ENCODE measurements around the gene CHRM1.

DNA sequence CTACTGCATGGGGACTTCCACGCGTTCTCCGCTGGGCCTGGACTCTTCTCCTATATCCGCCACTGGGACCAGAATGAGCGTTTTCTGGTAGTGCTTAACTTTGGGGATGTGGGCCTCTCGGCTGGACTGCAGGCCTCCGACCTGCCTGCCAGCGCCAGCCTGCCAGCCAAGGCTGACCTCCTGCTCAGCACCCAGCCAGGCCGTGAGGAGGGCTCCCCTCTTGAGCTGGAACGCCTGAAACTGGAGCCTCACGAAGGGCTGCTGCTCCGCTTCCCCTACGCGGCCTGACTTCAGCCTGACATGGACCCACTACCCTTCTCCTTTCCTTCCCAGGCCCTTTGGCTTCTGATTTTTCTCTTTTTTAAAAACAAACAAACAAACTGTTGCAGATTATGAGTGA is 32.8 kb downstream of the CHRM1 start:
- no peak for TF ChIP-seq CEBPB (IDR thresholded peaks at IDR 0.05)
- TF ChIP-seq EP300 (IDR thresholded peaks at IDR 0.05; ENCODE audit: borderline replicate concordance): no peak
- TF ChIP-seq TEAD4 (IDR thresholded peaks at IDR 0.05): no peak
- no peak for TF ChIP-seq TCF12 (IDR thresholded peaks at IDR 0.05; ENCODE audit: low read depth)
- TF ChIP-seq, protein P1, sequence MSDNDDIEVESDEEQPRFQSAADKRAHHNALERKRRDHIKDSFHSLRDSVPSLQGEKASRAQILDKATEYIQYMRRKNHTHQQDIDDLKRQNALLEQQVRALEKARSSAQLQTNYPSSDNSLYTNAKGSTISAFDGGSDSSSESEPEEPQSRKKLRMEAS (IDR thresholded peaks at IDR 0.05): no peak
